ENCODE data around the gene ZNF467. TPM values are rescaled to one million over a fixed set of nuclear protein-coding genes. Genes with fewer than 3 reads are reported as not detected.

ZNF467 gene
- total RNA-seq, 1 experiment from 2014 or later = 18.1 TPM

- H3K4me3 ChIP-seq (ENCODE audit: low read depth in 2 of 2, low read length in 2 of 2) = no peak overlapping the region
- DNase-seq (ENCODE audit: low read depth, low spot score) (no peak), ATAC-seq (no peak)
- no peaks in the 10 kb centered on the region for H3K27me3 ChIP-seq (ENCODE audit: control insufficient read depth, insufficient read depth, low read length)
- no peak for TF ChIP-seq TCF7L2 (IDR thresholded peaks at IDR 0.05; ENCODE audit: low read depth, low read length)
- TF ChIP-seq SIN3A (IDR thresholded peaks at IDR 0.05; ENCODE audit: borderline replicate concordance, insufficient read depth, low read depth, low read length) = no peak
- TF ChIP-seq, protein P1, sequence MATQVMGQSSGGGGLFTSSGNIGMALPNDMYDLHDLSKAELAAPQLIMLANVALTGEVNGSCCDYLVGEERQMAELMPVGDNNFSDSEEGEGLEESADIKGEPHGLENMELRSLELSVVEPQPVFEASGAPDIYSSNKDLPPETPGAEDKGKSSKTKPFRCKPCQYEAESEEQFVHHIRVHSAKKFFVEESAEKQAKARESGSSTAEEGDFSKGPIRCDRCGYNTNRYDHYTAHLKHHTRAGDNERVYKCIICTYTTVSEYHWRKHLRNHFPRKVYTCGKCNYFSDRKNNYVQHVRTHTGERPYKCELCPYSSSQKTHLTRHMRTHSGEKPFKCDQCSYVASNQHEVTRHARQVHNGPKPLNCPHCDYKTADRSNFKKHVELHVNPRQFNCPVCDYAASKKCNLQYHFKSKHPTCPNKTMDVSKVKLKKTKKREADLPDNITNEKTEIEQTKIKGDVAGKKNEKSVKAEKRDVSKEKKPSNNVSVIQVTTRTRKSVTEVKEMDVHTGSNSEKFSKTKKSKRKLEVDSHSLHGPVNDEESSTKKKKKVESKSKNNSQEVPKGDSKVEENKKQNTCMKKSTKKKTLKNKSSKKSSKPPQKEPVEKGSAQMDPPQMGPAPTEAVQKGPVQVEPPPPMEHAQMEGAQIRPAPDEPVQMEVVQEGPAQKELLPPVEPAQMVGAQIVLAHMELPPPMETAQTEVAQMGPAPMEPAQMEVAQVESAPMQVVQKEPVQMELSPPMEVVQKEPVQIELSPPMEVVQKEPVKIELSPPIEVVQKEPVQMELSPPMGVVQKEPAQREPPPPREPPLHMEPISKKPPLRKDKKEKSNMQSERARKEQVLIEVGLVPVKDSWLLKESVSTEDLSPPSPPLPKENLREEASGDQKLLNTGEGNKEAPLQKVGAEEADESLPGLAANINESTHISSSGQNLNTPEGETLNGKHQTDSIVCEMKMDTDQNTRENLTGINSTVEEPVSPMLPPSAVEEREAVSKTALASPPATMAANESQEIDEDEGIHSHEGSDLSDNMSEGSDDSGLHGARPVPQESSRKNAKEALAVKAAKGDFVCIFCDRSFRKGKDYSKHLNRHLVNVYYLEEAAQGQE (IDR thresholded peaks at IDR 0.05; ENCODE audit: insufficient read depth in 1 of 2, low read depth in 2 of 2, low read length in 1 of 2) = no peak
- no peak for TF ChIP-seq CTCF (IDR thresholded peaks at IDR 0.05)
- TF ChIP-seq POLR2AphosphoS5 (IDR thresholded peaks at IDR 0.05; ENCODE audit: low read depth, low read length) = no peak
- CTCF ChIA-PET = no interaction called here
- H3K9me3 ChIP-seq (ENCODE audit: control insufficient read depth, insufficient read depth, low read depth, low read length) = no peaks in the 10 kb centered on the region
- intact Hi-C loops (cut with micrococcal nuclease; ENCODE audit: unreplicated experiment) (no loop called here), in situ Hi-C loops (cut with HindIII; ENCODE audit: low pct_unique_long_range_greater_than_20kb, low sequenced_read_pairs) (no loop called here)
- POLR2A ChIA-PET = no interaction called here
- H3K4me1 ChIP-seq (ENCODE audit: control insufficient read depth, insufficient read depth, low read length) = no peaks in the 10 kb centered on the region
- no peak overlapping the region for H3K27ac ChIP-seq (ENCODE audit: low read length)
- no TSS peak for BruUV-seq (replicated peaks)
- H3K36me3 ChIP-seq (ENCODE audit: control insufficient read depth, insufficient read depth, low read length) = no peaks in the 10 kb centered on the region
Observed at GRCh38 chr7:149794661-149795060, 21.3 kb upstream of the ZNF467 start.

- in situ Hi-C loops (cut with HindIII; ENCODE audit: low pct_unique_long_range_greater_than_20kb, low sequenced_read_pairs) (no loop called here), intact Hi-C loops (cut with micrococcal nuclease; ENCODE audit: unreplicated experiment) (no loop called here)
- no TSS peak for BruUV-seq (replicated peaks)
- no peak for DNase-seq (ENCODE audit: low read depth, low spot score)
- Histone ChIP-seq H3K4me1 (ENCODE audit: control insufficient read depth, insufficient read depth, low read length) (no peaks in the 10 kb centered on the region), H3K36me3 (ENCODE audit: control insufficient read depth, insufficient read depth, low read length) (no peaks in the 10 kb centered on the region), H3K4me3 (ENCODE audit: low read depth in 2 of 2, low read length in 2 of 2) (no peak overlapping the region), H3K27ac (ENCODE audit: low read length) (no peak overlapping the region), H3K27me3 (ENCODE audit: control insufficient read depth, insufficient read depth, low read length) (no peaks in the 10 kb centered on the region), H3K9me3 (ENCODE audit: control insufficient read depth, insufficient read depth, low read depth, low read length) (no peaks in the 10 kb centered on the region)
- no peak for TF ChIP-seq SIN3A (IDR thresholded peaks at IDR 0.05; ENCODE audit: borderline replicate concordance, insufficient read depth, low read depth, low read length)
- CTCF ChIA-PET = no interaction called here
- no peak for ATAC-seq
- POLR2A ChIA-PET = no interaction called here
Observed at GRCh38 chr7:149793261-149793660, 19.9 kb upstream of the ZNF467 start.

DNA sequence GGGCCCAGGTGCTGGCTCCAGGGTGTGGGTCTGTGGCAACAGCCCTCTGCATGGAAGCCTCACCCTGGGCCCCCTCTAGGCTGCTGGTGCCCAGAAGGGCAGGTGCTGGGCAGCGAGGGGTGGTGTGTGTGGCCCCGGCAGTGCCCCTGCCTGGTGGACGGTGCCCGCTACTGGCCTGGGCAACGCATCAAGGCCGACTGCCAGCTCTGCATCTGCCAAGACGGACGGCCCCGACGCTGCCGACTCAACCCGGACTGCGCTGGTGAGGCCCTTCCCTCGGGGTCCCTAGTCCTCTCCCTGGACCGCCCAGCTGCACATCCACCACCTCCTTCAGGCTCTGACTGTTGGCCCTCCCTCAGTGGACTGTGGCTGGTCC is 18.8 kb upstream of the ZNF467 start:
- no peak overlapping the region for H3K4me3 ChIP-seq (ENCODE audit: low read depth in 2 of 2, low read length in 2 of 2)
- BruUV-seq (replicated peaks) = no TSS peak
- intact Hi-C loops (cut with micrococcal nuclease; ENCODE audit: unreplicated experiment) = no loop called here
- no peaks in the 10 kb centered on the region for H3K27me3 ChIP-seq (ENCODE audit: control insufficient read depth, insufficient read depth, low read length)
- H3K36me3 ChIP-seq (ENCODE audit: control insufficient read depth, insufficient read depth, low read length) = no peaks in the 10 kb centered on the region
- no peak for DNase-seq (ENCODE audit: low read depth, low spot score)
- no peak for ATAC-seq
- H3K9me3 ChIP-seq (ENCODE audit: control insufficient read depth, insufficient read depth, low read depth, low read length) = no peaks in the 10 kb centered on the region
- TF ChIP-seq TCF7L2 (IDR thresholded peaks at IDR 0.05; ENCODE audit: low read depth, low read length) (no peak), CTCF (IDR thresholded peaks at IDR 0.05) (no peak), SIN3A (IDR thresholded peaks at IDR 0.05; ENCODE audit: borderline replicate concordance, insufficient read depth, low read depth, low read length) (no peak), POLR2AphosphoS5 (IDR thresholded peaks at IDR 0.05; ENCODE audit: low read depth, low read length) (no peak)
- TF ChIP-seq, protein P1 (IDR thresholded peaks at IDR 0.05; ENCODE audit: insufficient read depth in 1 of 2, low read depth in 2 of 2, low read length in 1 of 2) = no peak
- POLR2A ChIA-PET = no interaction called here
- no peaks in the 10 kb centered on the region for H3K4me1 ChIP-seq (ENCODE audit: control insufficient read depth, insufficient read depth, low read length)
- in situ Hi-C loops (cut with HindIII; ENCODE audit: low pct_unique_long_range_greater_than_20kb, low sequenced_read_pairs) = no loop called here
- CTCF ChIA-PET = no interaction called here
- no peak overlapping the region for H3K27ac ChIP-seq (ENCODE audit: low read length)

All from Panc1 (cell line).